Spinal cord (tissue), 10 donors: ENCODE results near the gene TALDO1. TPM values are rescaled to one million over a fixed set of nuclear protein-coding genes. Genes with fewer than 3 reads are reported as not detected.

Experiments
- DNase-seq, 6 donors: peaks; one replicate each; pipeline versions ENCODE4 v3.0.0 to v3.0.0-alpha.2; 2013 to 2015; ENCODE audit warnings: low spot score in 6 of 6, low read depth in 4 of 6
- H3K27ac ChIP-seq: one replicate; pipeline ENCODE4 v1.5.1; 2013; ENCODE audit warnings: low read depth, low read length, control low read depth
- H3K27me3 ChIP-seq: one replicate; pipeline ENCODE4 v1.6.1; 2013; ENCODE audit warnings: low read length; ENCODE audit not compliant: control insufficient read depth, insufficient read depth
- H3K36me3 ChIP-seq: one replicate; pipeline ENCODE4 v1.6.1; 2013; ENCODE audit warnings: low read length; ENCODE audit not compliant: control insufficient read depth, insufficient read depth
- H3K4me1 ChIP-seq: one replicate; pipeline ENCODE4 v1.6.1; 2013; ENCODE audit warnings: low read length; ENCODE audit not compliant: control insufficient read depth, insufficient read depth
- H3K4me3 ChIP-seq: one replicate; pipeline ENCODE4 v1.5.1; 2013; ENCODE audit warnings: low read depth, low read length, control low read depth
- H3K9me3 ChIP-seq: one replicate; pipeline ENCODE4 v1.6.1; 2013; ENCODE audit warnings: low read length; ENCODE audit not compliant: control insufficient read depth, insufficient read depth
- WGBS: methylation state at CpG from one replicate; pipeline ENCODE4 v1.1.5; 2013; ENCODE audit warnings: missing lambda C conversion rate; ENCODE audit not compliant: insufficient coverage; 5-methylcytosine and 5-hydroxymethylcytosine counted together
- polyA plus RNA-seq, 2 donors: library from polyadenylated mRNA; unstranded; fragments of 120-200 nt; gene quantifications; one replicate each; pipeline ENCODE4 v1.2.1, GENCODE V29; 2013; ENCODE audit not compliant: insufficient read length in 2 of 2
- total RNA-seq, 2 donors: library from RNA; depleted of rRNA in 1 of 2; stranded (reverse); fragments of 120-200 nt in 1 of 2; fragments of >200 nt in 1 of 2; gene quantifications; one replicate each; pipeline versions ENCODE4 v1.2.3 to v1.2.4, GENCODE V29; 2013 to 2014
- donor health status: healthy.

Gene TALDO1
- total and polyA plus RNA-seq, 4 donors = 104 to 160 (median 141) TPM

- H3K27ac ChIP-seq = peak overlapping the region; percentile 98
- no peak for DNase-seq
- H3K4me3 ChIP-seq = peak overlapping the region; percentile 95
- peaks cover 29% of the 10 kb centered on the region for H3K36me3 ChIP-seq
- H3K4me1 ChIP-seq = peaks cover 50% of the 10 kb centered on the region
- WGBS = 28% methylated on average over 32 of the region's 36 CpGs
- H3K9me3 ChIP-seq = no peaks in the 10 kb centered on the region
- no peaks in the 10 kb centered on the region for H3K27me3 ChIP-seq
These were observed 61.4 kb downstream of the TALDO1 start for GRCh38 chr11:808427-809286.

- H3K36me3 ChIP-seq = peaks cover 28% of the 10 kb centered on the region
- H3K27ac ChIP-seq = peak within 1 kb of the TSS; percentile 98
- H3K27me3 ChIP-seq = no peaks in the 10 kb centered on the region
- under 1% methylated on average over 78 of the region's 81 CpGs for WGBS
- H3K4me3 ChIP-seq = peak within 1 kb of the TSS; percentile 95
- no peaks in the 10 kb centered on the region for H3K9me3 ChIP-seq
- DNase-seq = peak; percentile 96 to 99 (median 98)
- H3K4me1 ChIP-seq = peaks cover 42% of the 10 kb centered on the region
These were observed 62.2 kb downstream of the TALDO1 start, which contains the start of gene RPLP2 for GRCh38 chr11:809287-810039. Gene RPLP2 (plus strand): TSS chr11:809967. CDS start chr11:810235, 268 bp downstream.

- no peak for DNase-seq
- H3K36me3 ChIP-seq = peaks cover 33% of the 10 kb centered on the region
- under 1% methylated on average over 54 of the region's 55 CpGs for WGBS
- H3K4me1 ChIP-seq = peaks cover 37% of the 10 kb centered on the region
- H3K27me3 ChIP-seq = no peaks in the 10 kb centered on the region
- H3K4me3 ChIP-seq = peak overlapping the region; percentile 95
- H3K27ac ChIP-seq = no peak overlapping the region
- no peaks in the 10 kb centered on the region for H3K9me3 ChIP-seq
These were observed 62.8 kb downstream of the TALDO1 start for GRCh38 chr11:810040-810567.

- H3K4me1 ChIP-seq = peaks cover 26% of the 10 kb centered on the region
- no peak overlapping the region for H3K27ac ChIP-seq
- DNase-seq = no peak
- H3K36me3 ChIP-seq = peaks cover 48% of the 10 kb centered on the region
- no peak overlapping the region for H3K4me3 ChIP-seq
- no peaks in the 10 kb centered on the region for H3K9me3 ChIP-seq
- WGBS = 87% methylated on average over 14 of the region's 14 CpGs
- no peaks in the 10 kb centered on the region for H3K27me3 ChIP-seq
These were observed 64.4 kb downstream of the TALDO1 start for GRCh38 chr11:811446-812245.

GRCh38 chr11:812390-812789 lies 65.1 kb downstream of the TALDO1 start:
- Histone ChIP-seq H3K4me3 (no peak overlapping the region), H3K9me3 (no peaks in the 10 kb centered on the region), H3K36me3 (peaks cover 48% of the 10 kb centered on the region), H3K27ac (no peak overlapping the region), H3K4me1 (peaks cover 26% of the 10 kb centered on the region), H3K27me3 (no peaks in the 10 kb centered on the region)
- 100% methylated on average over 3 of the region's 3 CpGs for WGBS
- no peak for DNase-seq

- H3K27ac ChIP-seq = no peak overlapping the region
- no peak overlapping the region for H3K4me3 ChIP-seq
- H3K36me3 ChIP-seq = peaks cover 48% of the 10 kb centered on the region
- H3K9me3 ChIP-seq = no peaks in the 10 kb centered on the region
- WGBS = 88% methylated on average over 6 of the region's 6 CpGs
- H3K4me1 ChIP-seq = peaks cover 26% of the 10 kb centered on the region
- H3K27me3 ChIP-seq = no peaks in the 10 kb centered on the region
- no peak for DNase-seq
These were observed 65.8 kb downstream of the TALDO1 start for GRCh38 chr11:813072-813455.

- peaks cover 48% of the 10 kb centered on the region for H3K36me3 ChIP-seq
- WGBS = 86% methylated on average over 7 of the region's 9 CpGs
- no peak for DNase-seq
- H3K4me1 ChIP-seq = peaks cover 25% of the 10 kb centered on the region
- H3K9me3 ChIP-seq = no peaks in the 10 kb centered on the region
- H3K27ac ChIP-seq = no peak overlapping the region
- no peaks in the 10 kb centered on the region for H3K27me3 ChIP-seq
- no peak overlapping the region for H3K4me3 ChIP-seq
These were observed 66.3 kb downstream of the TALDO1 start for GRCh38 chr11:813456-814096.
